Measurements from ENCODE around the gene BRINP1. TPM values are rescaled to one million over a fixed set of nuclear protein-coding genes. Genes with fewer than 3 reads are reported as not detected.

The BRINP1 gene
- polyA plus RNA-seq, 3 donors, result not detected

DNA sequence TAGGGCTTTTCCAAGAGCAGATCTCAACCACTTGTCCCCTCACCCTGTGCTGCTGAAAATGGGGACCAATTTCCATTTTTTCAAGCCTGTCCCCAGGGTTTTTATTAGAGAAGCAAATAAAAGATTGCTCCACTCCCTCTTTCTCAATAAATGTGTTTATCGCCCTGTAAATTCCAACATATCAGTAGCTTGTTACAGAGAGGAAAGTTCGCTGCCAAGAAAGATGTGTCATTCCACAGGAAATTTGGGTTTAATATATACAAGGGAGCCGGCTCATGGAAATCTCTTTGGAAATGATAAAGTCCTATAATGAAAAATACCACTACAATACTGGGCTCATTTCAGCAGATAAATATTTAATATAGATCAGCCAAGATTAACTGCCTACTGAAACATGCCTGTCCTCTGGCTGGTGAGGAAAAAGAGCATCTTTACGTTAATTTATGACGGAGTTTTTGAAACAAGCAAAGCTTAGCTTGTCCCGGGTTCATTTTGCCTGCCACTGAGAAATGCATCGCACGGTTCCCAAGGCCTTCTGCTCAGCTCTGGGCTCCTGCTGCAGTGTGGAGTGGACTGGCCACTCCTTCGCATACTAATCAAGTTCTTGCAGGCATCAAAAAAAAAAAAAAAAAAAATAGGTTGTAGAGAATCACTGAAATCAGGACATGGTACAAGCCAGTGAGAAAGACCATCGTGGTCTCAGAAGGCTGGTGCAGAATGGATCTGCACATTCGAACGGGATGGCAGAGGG is 84.5 kb downstream of the BRINP1 start:
- H3K9me3 Mint-ChIP-seq, result no peaks in the 10 kb centered on the region

GRCh38 chr9:119284118-119284517 is 85.1 kb downstream of the BRINP1 start:
- no peaks in the 10 kb centered on the region for H3K9me3 ChIP-seq (replicated peaks in 1 of 2; ENCODE audit: control insufficient read depth in 1 of 2, insufficient read depth in 1 of 2, low read length in 2 of 2)
- H3K27me3 Mint-ChIP-seq (ENCODE audit: low read depth in 3 of 3), result peaks cover 8 to 17% (median 15%) of the 10 kb centered on the region in 3 donors
- no peak overlapping the region for H3K27ac ChIP-seq (ENCODE audit: low read depth in 1 of 2, low read length in 2 of 2)
- 57% methylated on average over 2 of the region's 4 CpGs for WGBS (ENCODE audit: insufficient coverage)
- intact Hi-C loops (cut with micrococcal nuclease), result no loop called here
- no peak overlapping the region for H3K4me2 ChIP-seq (replicated peaks; ENCODE audit: extremely low read depth, low read length, poor library complexity, severe bottlenecking)
- no peaks in the 10 kb centered on the region for H3K9me3 Mint-ChIP-seq
- H3K79me2 ChIP-seq (ENCODE audit: insufficient read depth, low read length), result no peaks in the 10 kb centered on the region
- H3K4me1 Mint-ChIP-seq, result no peaks in the 10 kb centered on the region
- H3K36me3 Mint-ChIP-seq, result no peaks in the 10 kb centered on the region
- no peak overlapping the region for H3K4me3 ChIP-seq (replicated peaks in 1 of 3; ENCODE audit: low read depth in 2 of 3, low read length in 3 of 3)
- peaks cover 2 to 14% of the 10 kb centered on the region in 2 donors for H3K27me3 ChIP-seq (ENCODE audit: control insufficient read depth in 2 of 2, insufficient read depth in 2 of 2, low read length in 2 of 2)
- TF ChIP-seq, protein P1, sequence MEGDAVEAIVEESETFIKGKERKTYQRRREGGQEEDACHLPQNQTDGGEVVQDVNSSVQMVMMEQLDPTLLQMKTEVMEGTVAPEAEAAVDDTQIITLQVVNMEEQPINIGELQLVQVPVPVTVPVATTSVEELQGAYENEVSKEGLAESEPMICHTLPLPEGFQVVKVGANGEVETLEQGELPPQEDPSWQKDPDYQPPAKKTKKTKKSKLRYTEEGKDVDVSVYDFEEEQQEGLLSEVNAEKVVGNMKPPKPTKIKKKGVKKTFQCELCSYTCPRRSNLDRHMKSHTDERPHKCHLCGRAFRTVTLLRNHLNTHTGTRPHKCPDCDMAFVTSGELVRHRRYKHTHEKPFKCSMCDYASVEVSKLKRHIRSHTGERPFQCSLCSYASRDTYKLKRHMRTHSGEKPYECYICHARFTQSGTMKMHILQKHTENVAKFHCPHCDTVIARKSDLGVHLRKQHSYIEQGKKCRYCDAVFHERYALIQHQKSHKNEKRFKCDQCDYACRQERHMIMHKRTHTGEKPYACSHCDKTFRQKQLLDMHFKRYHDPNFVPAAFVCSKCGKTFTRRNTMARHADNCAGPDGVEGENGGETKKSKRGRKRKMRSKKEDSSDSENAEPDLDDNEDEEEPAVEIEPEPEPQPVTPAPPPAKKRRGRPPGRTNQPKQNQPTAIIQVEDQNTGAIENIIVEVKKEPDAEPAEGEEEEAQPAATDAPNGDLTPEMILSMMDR (IDR thresholded peaks at IDR 0.05), result no peak
- no peak overlapping the region for H3K4me3 Mint-ChIP-seq
- H4K20me1 ChIP-seq (ENCODE audit: insufficient read depth, low read length), result no peaks in the 10 kb centered on the region
- DNase-seq, result no peak
- H3K27ac Mint-ChIP-seq, result no peak overlapping the region
- no peak overlapping the region for H3K9ac ChIP-seq (ENCODE audit: insufficient read depth, low read length, poor library complexity, severe bottlenecking)
- no peaks in the 10 kb centered on the region for H3K36me3 ChIP-seq (replicated peaks in 1 of 2; ENCODE audit: control insufficient read depth in 1 of 2, insufficient read depth in 2 of 2, low read length in 2 of 2)
- no peaks in the 10 kb centered on the region for H3K4me1 ChIP-seq (ENCODE audit: control insufficient read depth in 1 of 2, insufficient read depth in 2 of 2, low read length in 2 of 2)
- H2AFZ ChIP-seq (ENCODE audit: insufficient read depth, low read depth, low read length, poor library complexity, severe bottlenecking), result no peak overlapping the region

More for the DNA sequence above, 84.5 kb downstream of the BRINP1 start:
- TF ChIP-seq, protein P1 (IDR thresholded peaks at IDR 0.05), result no peak
- no peaks in the 10 kb centered on the region for H4K20me1 ChIP-seq (ENCODE audit: insufficient read depth, low read length)
- intact Hi-C loops (cut with micrococcal nuclease), result no loop called here
- Mint-ChIP-seq H3K27ac (no peak overlapping the region), H3K4me1 (no peaks in the 10 kb centered on the region), H3K27me3 (ENCODE audit: low read depth in 3 of 3) (peaks cover 8 to 17% (median 15%) of the 10 kb centered on the region in 3 donors), H3K36me3 (no peaks in the 10 kb centered on the region), H3K4me3 (no peak overlapping the region)
- H3K4me3 ChIP-seq (replicated peaks in 1 of 3; ENCODE audit: low read depth in 2 of 3, low read length in 3 of 3), result no peak overlapping the region
- no peaks in the 10 kb centered on the region for H3K9me3 ChIP-seq (replicated peaks in 1 of 2; ENCODE audit: control insufficient read depth in 1 of 2, insufficient read depth in 1 of 2, low read length in 2 of 2)
- no peak overlapping the region for H3K27ac ChIP-seq (ENCODE audit: low read depth in 1 of 2, low read length in 2 of 2)
- no peaks in the 10 kb centered on the region for H3K4me1 ChIP-seq (ENCODE audit: control insufficient read depth in 1 of 2, insufficient read depth in 2 of 2, low read length in 2 of 2)
- no peak for DNase-seq
- WGBS (ENCODE audit: insufficient coverage), result 74% methylated on average over 5 of the region's 12 CpGs
- no peaks in the 10 kb centered on the region for H3K79me2 ChIP-seq (ENCODE audit: insufficient read depth, low read length)
- H3K27me3 ChIP-seq (ENCODE audit: control insufficient read depth in 2 of 2, insufficient read depth in 2 of 2, low read length in 2 of 2), result peaks cover 2 to 14% of the 10 kb centered on the region in 2 donors
- no peak overlapping the region for H3K9ac ChIP-seq (ENCODE audit: insufficient read depth, low read length, poor library complexity, severe bottlenecking)
- no peak overlapping the region for H3K4me2 ChIP-seq (replicated peaks; ENCODE audit: extremely low read depth, low read length, poor library complexity, severe bottlenecking)
- H3K36me3 ChIP-seq (replicated peaks in 1 of 2; ENCODE audit: control insufficient read depth in 1 of 2, insufficient read depth in 2 of 2, low read length in 2 of 2), result no peaks in the 10 kb centered on the region
- H2AFZ ChIP-seq (ENCODE audit: insufficient read depth, low read depth, low read length, poor library complexity, severe bottlenecking), result no peak overlapping the region

All from CD14-positive monocyte (primary cell).